K562 (cell line): ENCODE data around the gene ROR2. TPM values are rescaled to one million over a fixed set of nuclear protein-coding genes. Genes with fewer than 3 reads are reported as not detected.

Source experiments
- ARID1B ChIP-seq: fragments of 450-650 bp; IDR thresholded peaks from 2 replicates; pipeline ENCODE4 v1.6.1; 2016; ENCODE audit warnings: antibody characterized with exemption, mild to moderate bottlenecking, inconsistent platforms
- DPF2 ChIP-seq: fragments of 450-650 bp; IDR thresholded peaks from 2 replicates; pipeline ENCODE4 v1.6.1; 2016
- ETV6 ChIP-seq, 3 experiments: fragments of 150-350 bp in 1 of 3; sonication (generic) in 1 of 3; formaldehyde crosslinking in 1 of 3; IDR thresholded peaks; 2 replicates each; pipeline versions ENCODE4 v1.6.1 to v1.8.0; 2014 to 2022; ENCODE audit warnings: borderline replicate concordance in 2 of 3, low read depth in 2 of 3, antibody characterized with exemption in 1 of 3, low read length in 1 of 3, mild to moderate bottlenecking in 1 of 3, missing genetic modification reagents in 1 of 3
- GTF2A2 ChIP-seq: IDR thresholded peaks from 2 replicates; pipeline ENCODE4 v1.6.1; 2016; ENCODE audit warnings: mild to moderate bottlenecking, missing genetic modification characterization, missing compliant biosample characterization
- ID3 ChIP-seq, 2 experiments: fragments of 250-450 bp in 1 of 2; fragments of 450-650 bp in 1 of 2; sonication (Bioruptor Pico) in 1 of 2; IDR thresholded peaks; 2 replicates each; pipeline versions ENCODE4 v1.6.1 to v1.8.0; 2016 to 2021; ENCODE audit warnings: mild to moderate bottlenecking in 2 of 2, moderate library complexity in 2 of 2, missing compliant biosample characterization in 1 of 2, missing genetic modification characterization in 1 of 2
- MYC ChIP-seq, 2 experiments: fragments of 250-450 bp in 1 of 2; sonication (Bioruptor Pico) in 1 of 2; IDR thresholded peaks; 2 replicates each; pipeline versions ENCODE4 v1.5.1 to v1.6.1; 2012 to 2021; ENCODE audit warnings: low read depth in 2 of 2, borderline replicate concordance in 1 of 2, improper control_type of control experiment in 1 of 2, low read length in 1 of 2, mild to moderate bottlenecking in 1 of 2, moderate library complexity in 1 of 2
- polyA plus RNA-seq, 8 experiments: library from polyadenylated mRNA; depleted of rRNA in 4 of 8; stranded (reverse) in 5 of 8; unstranded in 3 of 8; fragments of >200 nt; fragmentation: Nextera tagmentation in 2 of 8; fragmentation: Illumina TruSeq in 1 of 8; extraction: Ambion mirVana in 2 of 8; extraction: Trizol in 1 of 8; gene quantifications; 2 replicates each; pipeline versions ENCODE4 v1.2.1 to v1.2.3, GENCODE V29; 2011 to 2014; ENCODE audit warnings: inconsistent platforms in 1 of 8, missing spikeins in 1 of 8
- total RNA-seq, 7 experiments: library from RNA; depleted of rRNA in 6 of 7; stranded (reverse); fragments of >200 nt in 6 of 7; fragmentation: Illumina TruSeq in 2 of 7; extraction: Trizol in 2 of 7; gene quantifications; 2 replicates each; pipeline versions ENCODE4 v1.2.1 to v1.2.3, GENCODE V29; 2011 to 2021; ENCODE audit warnings: low replicate concordance in 1 of 7
- TF ChIP-seq, protein P1 (sequence below): IDR thresholded peaks from 2 replicates; pipeline ENCODE4 v1.6.1; 2014; ENCODE audit warnings: antibody characterized with exemption

Gene ROR2
- total and polyA plus RNA-seq, 9 of the 15 experiments (the other 6 are each of a cell fraction or from before 2014, with no cell fraction given), result 5.6 to 33.8 (median 15.3) TPM

DNA sequence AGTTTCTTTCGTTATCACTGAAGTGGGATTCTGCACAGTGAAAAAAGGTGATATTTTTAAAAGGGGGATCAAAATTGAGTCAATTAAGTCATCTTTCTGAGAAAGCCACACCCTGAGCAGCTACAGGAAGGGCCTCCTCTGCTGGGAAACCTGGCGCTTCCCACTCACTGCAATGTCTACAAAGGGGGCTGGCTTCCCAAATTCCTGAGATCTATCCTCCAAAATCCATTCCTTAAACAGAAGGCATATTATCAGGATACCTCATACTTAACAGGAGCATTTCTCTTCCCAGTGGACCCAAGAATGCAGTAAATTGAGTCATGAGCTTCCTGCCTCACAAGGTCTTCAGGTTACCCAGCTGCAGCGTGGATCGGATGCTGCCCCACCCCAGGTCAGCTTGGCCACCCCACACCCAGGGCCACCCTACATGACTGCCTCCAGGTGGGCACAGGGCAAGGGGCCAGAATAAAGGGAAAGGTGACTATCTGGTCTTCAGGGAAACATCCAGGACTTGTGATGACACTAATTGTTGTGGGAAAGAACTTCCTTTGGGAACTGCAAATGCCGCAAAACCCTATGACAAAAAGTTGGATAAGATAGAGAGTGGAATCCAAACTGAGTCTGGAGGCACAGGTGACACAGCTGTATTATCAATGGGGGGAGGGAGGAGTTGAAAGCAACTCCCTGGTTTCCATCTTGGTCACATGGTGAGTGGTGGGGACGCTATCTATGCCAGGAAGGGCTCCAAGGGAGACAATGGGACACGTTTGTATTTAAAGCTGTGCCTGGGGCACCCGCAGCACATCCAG, 42.3 kb downstream of the ROR2 start (continued):
- TF ChIP-seq MYC (IDR thresholded peaks at IDR 0.05; ENCODE audit: low read depth, low read length), result peak; percentile 55
- no peak for TF ChIP-seq MYC (CRISPR knock-in tag; IDR thresholded peaks at IDR 0.05; ENCODE audit: borderline replicate concordance, low read depth)
- TF ChIP-seq ID3 (CRISPR knock-in tag; IDR thresholded peaks at IDR 0.05), result no peak
- TF ChIP-seq ID3 (tag; IDR thresholded peaks at IDR 0.05), result peak; percentile 48; the same call in 1 of the 2 replicates
- TF ChIP-seq, protein P1, sequence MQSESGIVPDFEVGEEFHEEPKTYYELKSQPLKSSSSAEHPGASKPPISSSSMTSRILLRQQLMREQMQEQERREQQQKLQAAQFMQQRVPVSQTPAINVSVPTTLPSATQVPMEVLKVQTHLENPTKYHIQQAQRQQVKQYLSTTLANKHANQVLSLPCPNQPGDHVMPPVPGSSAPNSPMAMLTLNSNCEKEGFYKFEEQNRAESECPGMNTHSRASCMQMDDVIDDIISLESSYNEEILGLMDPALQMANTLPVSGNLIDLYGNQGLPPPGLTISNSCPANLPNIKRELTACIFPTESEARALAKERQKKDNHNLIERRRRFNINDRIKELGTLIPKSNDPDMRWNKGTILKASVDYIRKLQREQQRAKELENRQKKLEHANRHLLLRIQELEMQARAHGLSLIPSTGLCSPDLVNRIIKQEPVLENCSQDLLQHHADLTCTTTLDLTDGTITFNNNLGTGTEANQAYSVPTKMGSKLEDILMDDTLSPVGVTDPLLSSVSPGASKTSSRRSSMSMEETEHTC, result 0 out of 2 replicates have a peak, but pooled peaks have one; percentile 36
- no peak for TF ChIP-seq ETV6 (IDR thresholded peaks at IDR 0.05; ENCODE audit: borderline replicate concordance in 1 of 2, low read depth in 2 of 2, low read length in 1 of 2)
- no peak for TF ChIP-seq ETV6 (CRISPR knock-in tag; IDR thresholded peaks at IDR 0.05; ENCODE audit: borderline replicate concordance)
- peak; percentile 30; the same call in 1 of the 2 replicates for TF ChIP-seq DPF2
- TF ChIP-seq ARID1B, result peak; percentile 27; the same call in 1 of the 2 replicates
- no peak for TF ChIP-seq GTF2A2
